ENCODE data around the gene APBA2. TPM values are rescaled to one million over a fixed set of nuclear protein-coding genes. Genes with fewer than 3 reads are reported as not detected.

APBA2 gene
- total RNA-seq, 1 experiment from 2014 or later = 11.2 TPM

DNA sequence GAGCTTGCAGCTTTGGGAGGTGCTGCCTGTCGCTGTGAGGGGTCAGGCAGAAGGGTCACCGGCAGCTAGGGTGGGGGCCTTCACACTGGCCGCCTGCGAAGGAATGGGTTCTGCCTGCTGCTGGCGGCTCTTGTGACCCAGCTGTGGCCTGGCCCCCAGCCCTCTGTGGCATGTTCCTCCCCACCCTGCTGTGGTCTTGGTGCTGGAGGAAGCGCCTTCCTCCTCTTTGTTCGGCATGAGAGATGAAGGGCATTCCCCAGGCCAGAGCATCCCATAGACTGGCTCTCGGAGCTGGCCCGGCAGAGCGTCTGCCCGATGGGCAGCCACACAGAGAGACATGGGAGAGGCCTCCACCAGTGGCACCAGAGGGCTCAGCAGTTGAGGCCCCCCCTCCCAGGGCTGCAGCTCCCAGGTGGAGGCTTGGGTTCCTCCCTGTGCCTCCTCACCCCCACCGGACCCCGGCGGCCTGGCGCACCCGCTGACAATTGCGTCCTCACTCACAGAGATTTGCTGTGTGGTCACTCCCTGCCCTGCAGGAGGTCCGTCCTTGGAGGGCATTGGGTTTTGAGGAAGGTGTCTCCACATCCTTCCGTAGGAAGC lies 221.6 kb downstream of the APBA2 start:
- ATAC-seq (no peak), DNase-seq (ENCODE audit: low spot score) (no peak)
- ChIA-PET POLR2A (no interaction called here), CTCF (interaction anchor here (0.9 to 5.9 kb wide), 4 partner anchors 9 to 33 kb away, joined by 3 to 196 read pairs (median 6); no protein-coding TSS in a partner anchor)
- Mint-ChIP-seq H3K9me3 (no peaks in the 10 kb centered on the region), H3K27me3 (ENCODE audit: low read depth) (no peaks in the 10 kb centered on the region), H3K27ac (no peak overlapping the region), H3K36me3 (no peaks in the 10 kb centered on the region), H3K4me3 (no peak overlapping the region), H3K4me1 (peaks cover 9% of the 10 kb centered on the region)
- TF ChIP-seq CBFB (CRISPR knock-in tag; IDR thresholded peaks at IDR 0.05; ENCODE audit: low read depth) (no peak), ETV6 (CRISPR knock-in tag; IDR thresholded peaks at IDR 0.05) (no peak)

DNA sequence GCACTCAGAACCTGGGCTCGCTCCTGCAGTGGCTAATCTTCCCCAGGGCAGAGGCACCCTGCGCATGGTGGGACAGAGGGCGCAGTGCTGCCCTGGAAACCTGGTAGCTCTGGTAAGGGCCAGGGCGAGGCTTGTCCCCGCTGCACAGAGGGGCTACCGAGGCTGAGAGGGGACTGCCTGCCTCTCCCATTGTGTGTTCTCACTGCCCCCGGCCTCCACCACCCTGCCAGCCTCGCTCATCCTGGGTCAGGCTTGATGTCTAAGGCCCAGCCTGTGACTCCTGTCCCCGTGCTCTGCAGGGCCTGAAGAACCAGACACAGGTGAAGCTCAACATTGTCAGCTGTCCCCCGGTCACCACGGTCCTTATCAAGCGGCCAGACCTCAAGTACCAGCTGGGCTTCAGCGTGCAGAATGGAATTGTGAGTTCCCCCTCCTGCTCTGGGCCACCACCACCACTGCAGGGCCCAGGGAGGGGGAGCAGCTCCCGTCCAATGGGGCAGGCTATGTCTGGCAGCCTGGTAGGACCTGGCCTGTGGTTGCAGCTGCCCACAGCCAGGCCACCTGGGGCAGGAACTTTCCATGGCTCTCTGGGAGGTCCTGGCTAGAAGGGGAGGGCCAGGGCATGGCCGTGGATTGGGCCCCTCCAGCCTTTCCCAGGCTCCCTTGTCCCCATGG lies 222.3 kb downstream of the APBA2 start:
- no peak for ATAC-seq
- Mint-ChIP-seq H3K36me3 (no peaks in the 10 kb centered on the region), H3K9me3 (no peaks in the 10 kb centered on the region), H3K4me1 (peaks cover 9% of the 10 kb centered on the region), H3K4me3 (no peak overlapping the region), H3K27me3 (ENCODE audit: low read depth) (no peaks in the 10 kb centered on the region), H3K27ac (no peak overlapping the region)
- TF ChIP-seq, protein P1, sequence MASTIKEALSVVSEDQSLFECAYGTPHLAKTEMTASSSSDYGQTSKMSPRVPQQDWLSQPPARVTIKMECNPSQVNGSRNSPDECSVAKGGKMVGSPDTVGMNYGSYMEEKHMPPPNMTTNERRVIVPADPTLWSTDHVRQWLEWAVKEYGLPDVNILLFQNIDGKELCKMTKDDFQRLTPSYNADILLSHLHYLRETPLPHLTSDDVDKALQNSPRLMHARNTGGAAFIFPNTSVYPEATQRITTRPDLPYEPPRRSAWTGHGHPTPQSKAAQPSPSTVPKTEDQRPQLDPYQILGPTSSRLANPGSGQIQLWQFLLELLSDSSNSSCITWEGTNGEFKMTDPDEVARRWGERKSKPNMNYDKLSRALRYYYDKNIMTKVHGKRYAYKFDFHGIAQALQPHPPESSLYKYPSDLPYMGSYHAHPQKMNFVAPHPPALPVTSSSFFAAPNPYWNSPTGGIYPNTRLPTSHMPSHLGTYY (CRISPR knock-in tag; IDR thresholded peaks at IDR 0.05) = no peak
- no peak for TF ChIP-seq MXD4 (CRISPR knock-in tag; IDR thresholded peaks at IDR 0.05; ENCODE audit: borderline replicate concordance)
- POLR2A ChIA-PET = no interaction called here
- CTCF ChIA-PET = interaction anchor here (0.9 to 1.9 kb wide), 3 partner anchors 8 to 32 kb away, joined by 3 to 8 read pairs (median 3); no protein-coding TSS in a partner anchor
- no peak for DNase-seq (ENCODE audit: low spot score)

GRCh38 chr15:29109762-29110161 lies 224.0 kb downstream of the APBA2 start:
- DNase-seq (ENCODE audit: low spot score) (no peak), ATAC-seq (no peak)
- ChIA-PET CTCF (interaction anchor here (1.6 kb wide), 1 partner anchor 30 kb away, joined by 7 read pairs; no protein-coding TSS in a partner anchor), POLR2A (no interaction called here)
- H3K4me1 Mint-ChIP-seq = peaks cover 10% of the 10 kb centered on the region
- no peak overlapping the region for H3K27ac Mint-ChIP-seq
- no peak for TF ChIP-seq EMX1 (CRISPR knock-in tag; IDR thresholded peaks at IDR 0.05)
- TF ChIP-seq FOXK1 (CRISPR knock-in tag; IDR thresholded peaks at IDR 0.05) = no peak
- no peak for TF ChIP-seq ZNF396 (CRISPR knock-in tag; IDR thresholded peaks at IDR 0.05; ENCODE audit: borderline replicate concordance)
- no peak for TF ChIP-seq ZNF671 (CRISPR knock-in tag; IDR thresholded peaks at IDR 0.05)
- TF ChIP-seq, protein P2, sequence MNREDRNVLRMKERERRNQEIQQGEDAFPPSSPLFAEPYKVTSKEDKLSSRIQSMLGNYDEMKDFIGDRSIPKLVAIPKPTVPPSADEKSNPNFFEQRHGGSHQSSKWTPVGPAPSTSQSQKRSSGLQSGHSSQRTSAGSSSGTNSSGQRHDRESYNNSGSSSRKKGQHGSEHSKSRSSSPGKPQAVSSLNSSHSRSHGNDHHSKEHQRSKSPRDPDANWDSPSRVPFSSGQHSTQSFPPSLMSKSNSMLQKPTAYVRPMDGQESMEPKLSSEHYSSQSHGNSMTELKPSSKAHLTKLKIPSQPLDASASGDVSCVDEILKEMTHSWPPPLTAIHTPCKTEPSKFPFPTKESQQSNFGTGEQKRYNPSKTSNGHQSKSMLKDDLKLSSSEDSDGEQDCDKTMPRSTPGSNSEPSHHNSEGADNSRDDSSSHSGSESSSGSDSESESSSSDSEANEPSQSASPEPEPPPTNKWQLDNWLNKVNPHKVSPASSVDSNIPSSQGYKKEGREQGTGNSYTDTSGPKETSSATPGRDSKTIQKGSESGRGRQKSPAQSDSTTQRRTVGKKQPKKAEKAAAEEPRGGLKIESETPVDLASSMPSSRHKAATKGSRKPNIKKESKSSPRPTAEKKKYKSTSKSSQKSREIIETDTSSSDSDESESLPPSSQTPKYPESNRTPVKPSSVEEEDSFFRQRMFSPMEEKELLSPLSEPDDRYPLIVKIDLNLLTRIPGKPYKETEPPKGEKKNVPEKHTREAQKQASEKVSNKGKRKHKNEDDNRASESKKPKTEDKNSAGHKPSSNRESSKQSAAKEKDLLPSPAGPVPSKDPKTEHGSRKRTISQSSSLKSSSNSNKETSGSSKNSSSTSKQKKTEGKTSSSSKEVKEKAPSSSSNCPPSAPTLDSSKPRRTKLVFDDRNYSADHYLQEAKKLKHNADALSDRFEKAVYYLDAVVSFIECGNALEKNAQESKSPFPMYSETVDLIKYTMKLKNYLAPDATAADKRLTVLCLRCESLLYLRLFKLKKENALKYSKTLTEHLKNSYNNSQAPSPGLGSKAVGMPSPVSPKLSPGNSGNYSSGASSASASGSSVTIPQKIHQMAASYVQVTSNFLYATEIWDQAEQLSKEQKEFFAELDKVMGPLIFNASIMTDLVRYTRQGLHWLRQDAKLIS (CRISPR knock-in tag; IDR thresholded peaks at IDR 0.05; ENCODE audit: borderline replicate concordance) = no peak
- TF ChIP-seq, protein P3, sequence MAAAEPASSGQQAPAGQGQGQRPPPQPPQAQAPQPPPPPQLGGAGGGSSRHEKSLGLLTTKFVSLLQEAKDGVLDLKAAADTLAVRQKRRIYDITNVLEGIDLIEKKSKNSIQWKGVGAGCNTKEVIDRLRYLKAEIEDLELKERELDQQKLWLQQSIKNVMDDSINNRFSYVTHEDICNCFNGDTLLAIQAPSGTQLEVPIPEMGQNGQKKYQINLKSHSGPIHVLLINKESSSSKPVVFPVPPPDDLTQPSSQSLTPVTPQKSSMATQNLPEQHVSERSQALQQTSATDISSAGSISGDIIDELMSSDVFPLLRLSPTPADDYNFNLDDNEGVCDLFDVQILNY (CRISPR knock-in tag; IDR thresholded peaks at IDR 0.05) = no peak
- TF ChIP-seq, protein P4, sequence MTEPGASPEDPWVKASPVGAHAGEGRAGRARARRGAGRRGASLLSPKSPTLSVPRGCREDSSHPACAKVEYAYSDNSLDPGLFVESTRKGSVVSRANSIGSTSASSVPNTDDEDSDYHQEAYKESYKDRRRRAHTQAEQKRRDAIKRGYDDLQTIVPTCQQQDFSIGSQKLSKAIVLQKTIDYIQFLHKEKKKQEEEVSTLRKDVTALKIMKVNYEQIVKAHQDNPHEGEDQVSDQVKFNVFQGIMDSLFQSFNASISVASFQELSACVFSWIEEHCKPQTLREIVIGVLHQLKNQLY (CRISPR knock-in tag; IDR thresholded peaks at IDR 0.05) = no peak
- TF ChIP-seq, protein P5, sequence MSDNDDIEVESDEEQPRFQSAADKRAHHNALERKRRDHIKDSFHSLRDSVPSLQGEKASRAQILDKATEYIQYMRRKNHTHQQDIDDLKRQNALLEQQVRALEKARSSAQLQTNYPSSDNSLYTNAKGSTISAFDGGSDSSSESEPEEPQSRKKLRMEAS (CRISPR knock-in tag; IDR thresholded peaks at IDR 0.05) = no peak
- TF ChIP-seq USF1 (CRISPR knock-in tag; IDR thresholded peaks at IDR 0.05) = no peak
- no peak for TF ChIP-seq ZNF219 (CRISPR knock-in tag; IDR thresholded peaks at IDR 0.05; ENCODE audit: borderline replicate concordance)
- TF ChIP-seq GRHL2 (CRISPR knock-in tag; IDR thresholded peaks at IDR 0.05; ENCODE audit: insufficient replicate concordance, severe bottlenecking) = no peak
- no peak for TF ChIP-seq FOXJ3 (CRISPR knock-in tag; IDR thresholded peaks at IDR 0.05; ENCODE audit: borderline replicate concordance)
- no peak for TF ChIP-seq SMAD3 (CRISPR knock-in tag; IDR thresholded peaks at IDR 0.05; ENCODE audit: borderline replicate concordance)
- no peak for TF ChIP-seq NR3C1 (CRISPR knock-in tag; conservative IDR thresholded peaks at IDR 0.05; ENCODE audit: low read depth)
- no peak for TF ChIP-seq KAT7 (CRISPR knock-in tag; IDR thresholded peaks at IDR 0.05; ENCODE audit: borderline replicate concordance)
- no peak for TF ChIP-seq USF2 (CRISPR knock-in tag; IDR thresholded peaks at IDR 0.05)
- no peak overlapping the region for H3K4me3 Mint-ChIP-seq
- no peaks in the 10 kb centered on the region for H3K27me3 Mint-ChIP-seq (ENCODE audit: low read depth)
- H3K36me3 Mint-ChIP-seq = no peaks in the 10 kb centered on the region
- no peaks in the 10 kb centered on the region for H3K9me3 Mint-ChIP-seq
